PC-9 (cell line): ENCODE results near the gene IL22RA2.

Experiments
- EZH2 ChIP-seq: fragments of 200-600 bp; sonication (generic); IDR thresholded peaks from 2 replicates; pipeline ENCODE4 v1.8.0; 2017; ENCODE audit warnings: antibody characterized with exemption, low read depth
- TF ChIP-seq, protein P1 (sequence below): fragments of 200-600 bp; sonication (generic); conservative IDR thresholded peaks from 2 replicates; pipeline ENCODE4 v1.6.1; 2017; ENCODE audit warnings: mixed run types, antibody characterized with exemption, mild to moderate bottlenecking, moderate library complexity

DNA sequence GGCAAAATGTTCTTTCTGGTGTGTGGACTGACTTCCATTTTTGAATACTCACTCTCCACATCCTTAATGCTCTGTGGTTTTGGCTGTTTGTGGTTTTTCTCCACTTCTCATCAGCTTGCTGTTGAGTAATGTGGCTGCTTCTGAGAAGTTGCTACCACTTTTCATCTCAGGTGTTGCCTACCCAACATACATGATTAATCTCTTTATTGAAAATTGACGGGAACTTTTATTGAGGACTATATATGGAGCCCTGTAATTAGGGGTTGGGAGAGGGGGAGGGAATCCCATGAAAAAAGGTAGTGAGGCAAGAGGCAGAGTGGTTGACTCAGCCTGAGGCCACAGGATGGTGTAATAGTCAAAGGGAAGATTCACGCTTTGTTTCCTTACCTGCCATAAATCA lies 17.6 kb downstream of the IL22RA2 start:
- TF ChIP-seq, protein P1, sequence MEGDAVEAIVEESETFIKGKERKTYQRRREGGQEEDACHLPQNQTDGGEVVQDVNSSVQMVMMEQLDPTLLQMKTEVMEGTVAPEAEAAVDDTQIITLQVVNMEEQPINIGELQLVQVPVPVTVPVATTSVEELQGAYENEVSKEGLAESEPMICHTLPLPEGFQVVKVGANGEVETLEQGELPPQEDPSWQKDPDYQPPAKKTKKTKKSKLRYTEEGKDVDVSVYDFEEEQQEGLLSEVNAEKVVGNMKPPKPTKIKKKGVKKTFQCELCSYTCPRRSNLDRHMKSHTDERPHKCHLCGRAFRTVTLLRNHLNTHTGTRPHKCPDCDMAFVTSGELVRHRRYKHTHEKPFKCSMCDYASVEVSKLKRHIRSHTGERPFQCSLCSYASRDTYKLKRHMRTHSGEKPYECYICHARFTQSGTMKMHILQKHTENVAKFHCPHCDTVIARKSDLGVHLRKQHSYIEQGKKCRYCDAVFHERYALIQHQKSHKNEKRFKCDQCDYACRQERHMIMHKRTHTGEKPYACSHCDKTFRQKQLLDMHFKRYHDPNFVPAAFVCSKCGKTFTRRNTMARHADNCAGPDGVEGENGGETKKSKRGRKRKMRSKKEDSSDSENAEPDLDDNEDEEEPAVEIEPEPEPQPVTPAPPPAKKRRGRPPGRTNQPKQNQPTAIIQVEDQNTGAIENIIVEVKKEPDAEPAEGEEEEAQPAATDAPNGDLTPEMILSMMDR: no peak
- no peak for TF ChIP-seq EZH2
